ENCODE results near the gene PRSS50. TPM values are rescaled to one million over a fixed set of nuclear protein-coding genes. Genes with fewer than 3 reads are reported as not detected.

The PRSS50 gene
- total RNA-seq, 2 donors from 2014 or later: 0.28 to 0.54 TPM

DNA sequence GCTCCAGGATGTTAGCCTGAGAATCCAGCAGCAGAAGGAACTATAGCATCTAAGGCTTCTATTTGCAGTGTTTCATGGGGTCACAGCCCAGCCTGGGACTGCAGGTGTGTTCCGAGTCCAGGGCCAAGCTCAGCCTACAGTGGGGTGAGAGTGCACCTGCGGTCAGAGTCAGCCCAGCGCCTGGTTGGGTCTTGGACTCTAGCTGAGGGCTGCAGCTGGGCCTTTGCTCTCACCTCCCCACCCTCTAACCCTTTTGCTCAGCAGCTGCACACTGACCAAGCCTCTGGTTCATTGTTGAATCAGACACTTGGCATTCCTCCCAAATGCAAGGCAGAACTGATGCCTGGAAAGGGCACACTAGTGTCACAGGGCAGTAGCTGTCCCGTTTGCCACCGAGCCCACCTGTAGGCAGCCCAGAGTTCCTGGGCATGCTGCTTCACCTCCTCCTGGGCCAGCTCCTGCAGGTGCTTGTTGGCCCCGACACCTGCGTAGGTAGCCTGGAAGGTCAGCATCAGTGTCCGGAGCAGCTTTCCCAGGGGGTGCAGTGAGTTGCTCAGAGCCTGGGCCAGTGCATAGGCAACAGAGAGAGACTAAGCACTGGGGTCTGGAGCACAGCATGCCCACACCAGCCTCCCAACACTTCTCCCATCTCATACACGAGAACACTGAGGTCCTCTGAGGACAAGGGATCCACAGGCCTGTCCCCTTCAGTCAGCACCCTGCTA is 41.7 kb downstream of the PRSS50 start:
- H3K4me3 ChIP-seq: no peak overlapping the region
- no peaks in the 10 kb centered on the region for H3K4me1 ChIP-seq (ENCODE audit: control insufficient read depth in 1 of 2, low read depth in 2 of 2)
- DNase-seq (ENCODE audit: low spot score): no peak
- TF ChIP-seq, protein P1, sequence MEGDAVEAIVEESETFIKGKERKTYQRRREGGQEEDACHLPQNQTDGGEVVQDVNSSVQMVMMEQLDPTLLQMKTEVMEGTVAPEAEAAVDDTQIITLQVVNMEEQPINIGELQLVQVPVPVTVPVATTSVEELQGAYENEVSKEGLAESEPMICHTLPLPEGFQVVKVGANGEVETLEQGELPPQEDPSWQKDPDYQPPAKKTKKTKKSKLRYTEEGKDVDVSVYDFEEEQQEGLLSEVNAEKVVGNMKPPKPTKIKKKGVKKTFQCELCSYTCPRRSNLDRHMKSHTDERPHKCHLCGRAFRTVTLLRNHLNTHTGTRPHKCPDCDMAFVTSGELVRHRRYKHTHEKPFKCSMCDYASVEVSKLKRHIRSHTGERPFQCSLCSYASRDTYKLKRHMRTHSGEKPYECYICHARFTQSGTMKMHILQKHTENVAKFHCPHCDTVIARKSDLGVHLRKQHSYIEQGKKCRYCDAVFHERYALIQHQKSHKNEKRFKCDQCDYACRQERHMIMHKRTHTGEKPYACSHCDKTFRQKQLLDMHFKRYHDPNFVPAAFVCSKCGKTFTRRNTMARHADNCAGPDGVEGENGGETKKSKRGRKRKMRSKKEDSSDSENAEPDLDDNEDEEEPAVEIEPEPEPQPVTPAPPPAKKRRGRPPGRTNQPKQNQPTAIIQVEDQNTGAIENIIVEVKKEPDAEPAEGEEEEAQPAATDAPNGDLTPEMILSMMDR (IDR thresholded peaks at IDR 0.05): no peak
- no peak for ATAC-seq (ENCODE audit: insufficient number of reproducible peaks, low FRiP score, low read depth)
- H3K27me3 ChIP-seq (replicated peaks; ENCODE audit: insufficient read depth): no peaks in the 10 kb centered on the region
- no peaks in the 10 kb centered on the region for H3K36me3 ChIP-seq
- H3K27ac ChIP-seq: no peak overlapping the region
- H3K9me3 ChIP-seq: no peaks in the 10 kb centered on the region

DNA sequence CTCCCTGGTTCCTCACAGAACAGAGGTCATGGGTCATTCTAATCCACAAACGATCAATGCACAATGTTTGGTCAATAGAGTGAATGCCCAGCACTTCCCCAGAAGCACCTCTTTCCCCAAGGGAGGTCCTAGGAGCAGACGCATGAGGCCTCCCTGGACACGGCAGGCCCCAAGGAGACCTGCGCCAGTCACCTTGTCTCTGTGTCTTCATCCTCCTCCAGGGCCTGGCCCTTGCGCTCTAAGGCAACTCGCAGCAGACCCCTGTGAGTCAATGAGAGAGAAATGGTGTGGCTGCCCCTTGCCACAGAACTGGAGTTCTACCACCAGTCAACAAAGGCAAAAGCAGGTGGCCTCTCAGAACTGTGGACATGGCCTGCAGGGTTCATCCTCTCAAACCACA is 42.2 kb downstream of the PRSS50 start:
- no peak for DNase-seq (ENCODE audit: low spot score)
- ATAC-seq (ENCODE audit: insufficient number of reproducible peaks, low FRiP score, low read depth): no peak

DNA sequence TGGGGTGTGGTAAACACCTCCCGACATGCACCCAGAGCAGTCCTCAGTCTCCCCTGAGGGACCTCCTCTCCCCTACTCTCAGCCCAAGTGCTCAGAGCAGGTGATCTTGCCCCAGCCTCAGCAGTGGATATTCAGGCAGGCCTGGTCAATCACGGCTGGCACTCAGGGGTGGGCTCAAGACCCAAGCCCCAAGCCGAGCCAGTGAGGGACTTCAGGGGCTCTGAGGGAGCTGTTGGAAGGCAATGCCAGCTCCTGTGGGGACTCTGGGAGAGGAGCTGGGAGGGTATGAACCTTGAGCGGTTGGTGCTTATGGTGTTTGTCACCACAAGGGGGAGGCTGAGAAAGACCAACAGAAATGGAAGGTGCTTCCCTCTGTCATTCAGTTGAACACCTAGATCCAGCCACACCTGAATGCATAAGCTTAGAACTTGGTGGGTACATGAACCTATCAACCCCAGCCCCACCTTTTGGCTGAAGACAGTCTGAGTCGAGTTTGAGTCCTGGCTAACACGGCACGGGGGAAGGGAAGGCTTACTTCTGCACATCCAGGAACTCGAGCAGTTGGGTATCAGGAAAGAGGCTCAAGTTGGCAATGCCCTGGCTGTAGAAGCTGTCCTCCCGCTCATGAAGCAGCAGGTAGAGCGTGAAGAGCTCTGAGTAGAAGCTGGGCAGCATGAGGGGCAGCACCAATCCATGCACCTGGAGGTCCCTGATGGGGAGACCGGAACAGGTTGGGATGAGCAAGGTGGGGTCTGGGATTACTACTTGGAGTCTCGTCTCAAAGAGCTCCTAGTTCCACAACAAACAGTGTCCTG is 43.4 kb downstream of the PRSS50 start:
- no peaks in the 10 kb centered on the region for H3K4me1 ChIP-seq (ENCODE audit: control insufficient read depth in 1 of 2, low read depth in 2 of 2)
- H3K4me3 ChIP-seq: no peak overlapping the region
- no peak for ATAC-seq (ENCODE audit: insufficient number of reproducible peaks, low FRiP score, low read depth)
- no peaks in the 10 kb centered on the region for H3K36me3 ChIP-seq
- H3K27me3 ChIP-seq (replicated peaks; ENCODE audit: insufficient read depth): no peaks in the 10 kb centered on the region
- TF ChIP-seq, protein P1 (IDR thresholded peaks at IDR 0.05): no peak
- no peaks in the 10 kb centered on the region for H3K9me3 ChIP-seq
- no peak overlapping the region for H3K27ac ChIP-seq
- no peak for DNase-seq (ENCODE audit: low spot score)

More for the DNA sequence above, 42.2 kb downstream of the PRSS50 start:
- TF ChIP-seq, protein P1 (IDR thresholded peaks at IDR 0.05): no peak
- Histone ChIP-seq H3K9me3 (no peaks in the 10 kb centered on the region), H3K36me3 (no peaks in the 10 kb centered on the region), H3K27me3 (replicated peaks; ENCODE audit: insufficient read depth) (no peaks in the 10 kb centered on the region), H3K27ac (no peak overlapping the region), H3K4me3 (no peak overlapping the region), H3K4me1 (ENCODE audit: control insufficient read depth in 1 of 2, low read depth in 2 of 2) (no peaks in the 10 kb centered on the region)

DNA sequence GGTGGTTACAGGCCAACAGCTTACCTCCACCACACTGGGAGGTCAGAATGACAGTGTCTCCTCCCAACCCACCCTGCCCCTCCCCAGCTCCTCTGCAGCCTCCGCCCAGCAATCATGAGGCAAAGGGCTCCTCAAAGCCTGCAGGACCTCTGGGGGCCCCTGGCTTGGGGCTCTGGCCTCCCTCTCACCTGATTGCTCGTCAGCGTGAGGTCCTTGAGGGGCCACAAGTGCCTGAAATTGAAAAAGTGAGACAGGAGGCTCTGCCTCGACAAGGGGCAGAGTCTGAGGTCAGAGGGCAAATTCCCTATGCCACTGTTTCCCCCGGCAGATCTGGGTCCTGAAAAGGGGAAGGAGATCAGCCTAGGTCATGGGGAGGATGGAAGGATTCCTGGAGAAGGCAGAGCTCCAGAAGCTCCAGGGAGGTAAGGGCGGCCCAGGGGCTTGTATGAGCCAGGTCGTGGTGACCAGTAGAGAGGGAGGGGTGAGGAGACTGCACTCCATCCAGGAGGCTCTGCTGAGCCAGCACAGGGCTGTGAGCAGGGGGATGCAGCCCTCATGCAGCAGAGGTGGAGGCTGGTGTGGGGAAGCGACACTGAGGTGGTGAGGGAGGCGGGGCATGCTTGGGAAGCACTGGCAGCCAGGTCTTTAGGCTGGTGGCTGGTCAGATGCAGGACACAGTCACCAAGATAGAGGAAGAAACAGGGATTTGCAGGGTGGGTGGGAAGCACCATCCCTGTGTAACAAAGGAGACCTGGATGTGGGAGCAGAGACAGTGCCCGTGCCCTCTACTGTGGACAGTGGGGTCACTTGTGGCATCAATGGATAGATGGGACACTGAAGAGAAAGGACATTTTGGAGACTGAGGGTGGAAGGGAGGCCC is 44.3 kb downstream of the PRSS50 start:
- no peaks in the 10 kb centered on the region for H3K27me3 ChIP-seq (replicated peaks; ENCODE audit: insufficient read depth)
- no peaks in the 10 kb centered on the region for H3K9me3 ChIP-seq
- H3K4me3 ChIP-seq: no peak overlapping the region
- DNase-seq (ENCODE audit: low spot score): no peak
- ATAC-seq (ENCODE audit: insufficient number of reproducible peaks, low FRiP score, low read depth): no peak
- H3K36me3 ChIP-seq: no peaks in the 10 kb centered on the region
- no peaks in the 10 kb centered on the region for H3K4me1 ChIP-seq (ENCODE audit: control insufficient read depth in 1 of 2, low read depth in 2 of 2)
- TF ChIP-seq, protein P1 (IDR thresholded peaks at IDR 0.05): no peak
- H3K27ac ChIP-seq: no peak overlapping the region

DNA sequence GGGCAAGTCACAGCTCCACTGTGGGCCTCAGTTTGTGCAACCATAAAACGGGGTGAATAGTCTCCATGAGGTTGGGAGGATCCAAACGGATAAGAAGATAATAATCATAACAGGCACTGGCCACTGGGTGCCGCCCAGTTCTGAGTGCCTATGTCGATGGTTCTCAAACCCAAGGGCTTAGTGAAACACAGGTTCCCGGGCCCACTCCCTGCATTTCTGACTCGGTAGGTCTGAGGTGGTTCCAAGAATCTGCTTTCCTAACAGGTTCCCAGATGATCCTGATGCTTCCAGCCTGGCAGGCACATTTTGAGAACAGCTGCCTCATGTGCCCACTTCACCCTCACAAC is 45.3 kb downstream of the PRSS50 start:
- Histone ChIP-seq H3K36me3 (no peaks in the 10 kb centered on the region), H3K27me3 (replicated peaks; ENCODE audit: insufficient read depth) (no peaks in the 10 kb centered on the region), H3K9me3 (no peaks in the 10 kb centered on the region), H3K27ac (no peak overlapping the region), H3K4me1 (ENCODE audit: control insufficient read depth in 1 of 2, low read depth in 2 of 2) (no peaks in the 10 kb centered on the region), H3K4me3 (no peak overlapping the region)
- ATAC-seq (ENCODE audit: insufficient number of reproducible peaks, low FRiP score, low read depth) (no peak), DNase-seq (ENCODE audit: low spot score) (no peak)
- TF ChIP-seq, protein P1 (IDR thresholded peaks at IDR 0.05): no peak
